ENCODE measurements around the gene CEMIP.

DNA sequence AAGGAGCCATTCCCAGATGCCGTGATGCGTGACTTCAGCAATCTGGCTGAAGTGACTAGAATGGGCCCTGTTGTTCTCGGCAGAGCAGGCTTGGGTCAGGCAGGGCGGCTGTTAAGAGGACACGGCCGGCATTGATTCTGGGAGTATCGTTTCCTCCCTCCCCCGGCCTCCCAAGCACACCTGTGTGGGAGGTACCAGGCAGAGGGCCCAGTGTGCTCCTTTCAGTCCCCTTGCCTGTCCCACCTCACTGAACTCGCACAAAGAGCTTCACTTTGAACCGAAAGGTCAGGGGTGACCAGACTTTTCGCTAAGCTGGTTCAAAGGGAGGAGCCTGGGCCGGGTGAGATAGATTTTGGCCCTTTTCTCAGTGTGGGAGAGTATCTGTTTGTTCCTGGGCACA is 92.7 kb downstream of the CEMIP start:
- TF ChIP-seq, protein P1, sequence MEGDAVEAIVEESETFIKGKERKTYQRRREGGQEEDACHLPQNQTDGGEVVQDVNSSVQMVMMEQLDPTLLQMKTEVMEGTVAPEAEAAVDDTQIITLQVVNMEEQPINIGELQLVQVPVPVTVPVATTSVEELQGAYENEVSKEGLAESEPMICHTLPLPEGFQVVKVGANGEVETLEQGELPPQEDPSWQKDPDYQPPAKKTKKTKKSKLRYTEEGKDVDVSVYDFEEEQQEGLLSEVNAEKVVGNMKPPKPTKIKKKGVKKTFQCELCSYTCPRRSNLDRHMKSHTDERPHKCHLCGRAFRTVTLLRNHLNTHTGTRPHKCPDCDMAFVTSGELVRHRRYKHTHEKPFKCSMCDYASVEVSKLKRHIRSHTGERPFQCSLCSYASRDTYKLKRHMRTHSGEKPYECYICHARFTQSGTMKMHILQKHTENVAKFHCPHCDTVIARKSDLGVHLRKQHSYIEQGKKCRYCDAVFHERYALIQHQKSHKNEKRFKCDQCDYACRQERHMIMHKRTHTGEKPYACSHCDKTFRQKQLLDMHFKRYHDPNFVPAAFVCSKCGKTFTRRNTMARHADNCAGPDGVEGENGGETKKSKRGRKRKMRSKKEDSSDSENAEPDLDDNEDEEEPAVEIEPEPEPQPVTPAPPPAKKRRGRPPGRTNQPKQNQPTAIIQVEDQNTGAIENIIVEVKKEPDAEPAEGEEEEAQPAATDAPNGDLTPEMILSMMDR (IDR thresholded peaks at IDR 0.05; ENCODE audit: insufficient read depth, low read depth, low read length) = no peak
- TF ChIP-seq EZH2 (IDR thresholded peaks at IDR 0.05; ENCODE audit: insufficient read depth, low read length) = no peak
